Thoracic aorta (tissue), 2 donors: ENCODE data around the gene RALGAPA2. TPM values are rescaled to one million over a fixed set of nuclear protein-coding genes. Genes with fewer than 3 reads are reported as not detected.

Experiments used
- ATAC-seq: fragments of 150-250 bp; one replicate; pipeline ENCODE4 v1.8.0; 2017; ENCODE audit warnings: low read depth; ENCODE audit not compliant: insufficient number of reproducible peaks, low FRiP score
- DNase-seq: peaks from one replicate; pipeline ENCODE4 v3.0.0-alpha.2; 2020; ENCODE audit warnings: low spot score
- H3K27ac ChIP-seq, 2 donors: fragments of 200-600 bp; sonication (generic); 1 replicate in 1 of 2; 2 replicates in 1 of 2; pipeline ENCODE4 v1.5.1; 2016; ENCODE audit warnings: mild to moderate bottlenecking in 2 of 2, moderate library complexity in 2 of 2
- H3K27me3 ChIP-seq: fragments of 200-600 bp; sonication (generic); replicated peaks from 2 replicates; pipeline ENCODE4 v1.6.0; 2016; ENCODE audit warnings: mild to moderate bottlenecking; ENCODE audit not compliant: insufficient read depth
- H3K36me3 ChIP-seq: fragments of 200-600 bp; sonication (generic); one replicate; pipeline ENCODE4 v1.5.1; 2016
- H3K4me1 ChIP-seq, 2 donors: fragments of 200-600 bp; sonication (generic); 1 replicate in 1 of 2; 2 replicates in 1 of 2; pipeline versions ENCODE4 v1.5.1 to v1.6.0; 2016; ENCODE audit warnings: low read depth in 2 of 2, mild to moderate bottlenecking in 1 of 2; ENCODE audit not compliant: control insufficient read depth in 1 of 2
- H3K4me3 ChIP-seq: fragments of 200-600 bp; sonication (generic); 2 replicates; pipeline ENCODE4 v1.5.1; 2016; ENCODE audit warnings: mild to moderate bottlenecking
- H3K9me3 ChIP-seq: fragments of 200-600 bp; sonication (generic); 2 replicates; pipeline ENCODE4 v1.5.1; 2016
- total RNA-seq, 2 donors: library from RNA; depleted of rRNA; stranded (reverse); fragments of >200 nt; gene quantifications; one replicate each; pipeline versions ENCODE4 v1.1.0 to v1.2.3, GENCODE V29; 2016
- TF ChIP-seq, protein P1 (sequence below): fragments of 200-600 bp; sonication (generic); IDR thresholded peaks from one replicate; pipeline ENCODE4 v1.5.1; 2019; ENCODE audit warnings: antibody characterized with exemption

The RALGAPA2 gene
- total RNA-seq, 2 donors from 2014 or later = 20.3 to 48.3 TPM

DNA sequence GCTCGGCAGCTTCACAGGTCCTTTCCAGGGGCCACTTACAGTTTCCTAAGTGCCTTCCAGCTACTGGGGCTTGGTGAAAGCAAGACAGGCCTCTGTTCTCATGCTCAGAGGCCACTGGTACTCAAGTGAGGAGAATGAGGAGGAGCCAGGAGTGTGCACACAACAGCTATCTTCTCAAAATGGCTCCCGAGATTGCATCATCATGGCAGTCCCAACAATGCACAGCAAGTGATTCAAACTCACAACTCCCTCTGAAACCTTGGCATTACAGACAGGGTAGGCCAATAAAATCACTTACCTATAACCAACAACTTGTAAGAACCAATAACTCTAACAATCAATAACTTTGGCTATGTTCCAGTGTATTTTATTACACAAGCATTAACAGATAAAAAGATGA, 77.4 kb downstream of the RALGAPA2 start:
- no peaks in the 10 kb centered on the region for H3K9me3 ChIP-seq
- TF ChIP-seq, protein P1, sequence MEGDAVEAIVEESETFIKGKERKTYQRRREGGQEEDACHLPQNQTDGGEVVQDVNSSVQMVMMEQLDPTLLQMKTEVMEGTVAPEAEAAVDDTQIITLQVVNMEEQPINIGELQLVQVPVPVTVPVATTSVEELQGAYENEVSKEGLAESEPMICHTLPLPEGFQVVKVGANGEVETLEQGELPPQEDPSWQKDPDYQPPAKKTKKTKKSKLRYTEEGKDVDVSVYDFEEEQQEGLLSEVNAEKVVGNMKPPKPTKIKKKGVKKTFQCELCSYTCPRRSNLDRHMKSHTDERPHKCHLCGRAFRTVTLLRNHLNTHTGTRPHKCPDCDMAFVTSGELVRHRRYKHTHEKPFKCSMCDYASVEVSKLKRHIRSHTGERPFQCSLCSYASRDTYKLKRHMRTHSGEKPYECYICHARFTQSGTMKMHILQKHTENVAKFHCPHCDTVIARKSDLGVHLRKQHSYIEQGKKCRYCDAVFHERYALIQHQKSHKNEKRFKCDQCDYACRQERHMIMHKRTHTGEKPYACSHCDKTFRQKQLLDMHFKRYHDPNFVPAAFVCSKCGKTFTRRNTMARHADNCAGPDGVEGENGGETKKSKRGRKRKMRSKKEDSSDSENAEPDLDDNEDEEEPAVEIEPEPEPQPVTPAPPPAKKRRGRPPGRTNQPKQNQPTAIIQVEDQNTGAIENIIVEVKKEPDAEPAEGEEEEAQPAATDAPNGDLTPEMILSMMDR = no peak

DNA sequence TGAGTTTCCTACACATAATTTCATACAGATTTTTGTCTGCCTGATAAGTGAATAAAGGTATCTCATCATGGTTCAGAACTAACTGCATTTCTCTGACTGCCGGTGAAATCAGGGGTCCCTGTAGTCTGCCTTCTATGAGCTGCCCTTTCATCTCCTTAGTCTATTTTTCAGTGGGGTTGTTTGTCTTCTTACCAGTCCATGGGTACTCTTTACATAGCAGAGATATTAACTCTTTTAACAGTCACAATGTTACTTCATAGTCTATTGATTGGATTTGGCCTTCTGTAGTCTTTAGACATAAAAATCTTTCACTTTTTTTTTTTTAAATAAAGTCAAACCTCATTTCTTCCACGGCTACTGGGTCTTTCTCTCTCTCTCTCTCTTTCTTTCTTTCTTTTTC, 79.8 kb downstream of the RALGAPA2 start:
- H3K27ac ChIP-seq = no peak overlapping the region

More for the DNA sequence above, 77.4 kb downstream of the RALGAPA2 start:
- Histone ChIP-seq H3K27me3 (no peaks in the 10 kb centered on the region), H3K4me3 (no peak overlapping the region), H3K27ac (no peak overlapping the region), H3K36me3 (peaks cover 7% of the 10 kb centered on the region), H3K4me1 (no peaks in the 10 kb centered on the region)
- ATAC-seq (no peak), DNase-seq (no peak)

DNA sequence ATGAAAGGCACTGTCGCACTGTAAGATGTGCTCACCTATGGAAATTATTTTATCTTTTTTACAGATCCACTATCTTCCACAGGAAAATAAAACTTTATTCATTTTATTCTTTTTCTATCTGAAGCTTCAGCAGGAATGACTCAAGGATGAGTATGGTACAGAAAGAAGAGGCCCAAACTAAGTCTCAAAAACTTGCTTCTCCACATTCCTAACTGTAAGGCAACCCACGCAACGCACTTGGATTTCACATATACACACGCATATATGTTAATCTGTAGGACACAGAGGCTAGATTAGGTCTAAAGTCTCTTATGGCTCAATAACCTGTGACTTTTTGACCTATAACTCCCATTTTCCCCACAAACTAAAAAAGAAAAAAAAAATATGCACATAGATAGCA, 81.9 kb downstream of the RALGAPA2 start:
- H3K4me3 ChIP-seq = no peak overlapping the region
- no peaks in the 10 kb centered on the region for H3K4me1 ChIP-seq
- DNase-seq (no peak), ATAC-seq (no peak)
- H3K36me3 ChIP-seq = peaks cover 14% of the 10 kb centered on the region
- TF ChIP-seq, protein P1 = no peak
- H3K27me3 ChIP-seq = no peaks in the 10 kb centered on the region
- H3K27ac ChIP-seq = no peak overlapping the region
- H3K9me3 ChIP-seq = no peaks in the 10 kb centered on the region

More for the DNA sequence above, 79.8 kb downstream of the RALGAPA2 start:
- H3K4me1 ChIP-seq = no peaks in the 10 kb centered on the region
- no peak for DNase-seq
- H3K27me3 ChIP-seq = no peaks in the 10 kb centered on the region
- ATAC-seq = no peak
- no peak overlapping the region for H3K4me3 ChIP-seq
- H3K36me3 ChIP-seq = peaks cover 14% of the 10 kb centered on the region
- TF ChIP-seq, protein P1 = no peak
- H3K9me3 ChIP-seq = no peaks in the 10 kb centered on the region

DNA sequence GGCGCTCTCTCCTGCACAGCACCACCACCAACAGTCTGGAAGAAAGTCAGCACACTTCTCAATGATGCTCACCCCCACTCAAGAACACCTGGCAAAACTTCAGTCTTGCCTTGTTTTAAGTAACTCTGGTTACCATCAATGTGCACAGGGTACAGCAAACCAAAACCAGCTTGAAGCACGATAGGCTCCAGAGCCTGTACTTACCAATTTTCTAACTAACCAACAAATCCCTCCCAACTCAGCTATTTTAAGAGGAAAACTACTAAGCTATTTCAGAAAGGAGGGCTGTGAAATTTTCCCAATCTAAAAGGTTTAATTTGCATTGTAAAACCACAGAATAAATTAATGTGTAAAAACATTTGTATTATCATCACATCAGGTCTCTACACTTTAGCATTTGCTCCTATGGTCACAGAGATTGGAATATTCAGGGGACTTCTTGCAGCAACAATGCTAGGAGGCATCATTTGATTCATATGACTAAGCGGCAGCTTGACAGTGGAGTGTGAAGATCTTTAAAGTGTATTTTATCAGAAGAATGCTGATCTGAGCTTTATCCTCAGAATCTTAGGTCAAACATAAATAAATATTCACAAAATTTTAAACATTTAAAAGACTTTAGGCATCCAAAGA, 82.8 kb downstream of the RALGAPA2 start:
- Histone ChIP-seq H3K9me3 (no peaks in the 10 kb centered on the region), H3K27ac (no peak overlapping the region), H3K4me3 (no peak overlapping the region), H3K27me3 (no peaks in the 10 kb centered on the region), H3K4me1 (no peaks in the 10 kb centered on the region), H3K36me3 (peaks cover 11% of the 10 kb centered on the region)
- DNase-seq = no peak
- ATAC-seq = no peak
- TF ChIP-seq, protein P1 = no peak

DNA sequence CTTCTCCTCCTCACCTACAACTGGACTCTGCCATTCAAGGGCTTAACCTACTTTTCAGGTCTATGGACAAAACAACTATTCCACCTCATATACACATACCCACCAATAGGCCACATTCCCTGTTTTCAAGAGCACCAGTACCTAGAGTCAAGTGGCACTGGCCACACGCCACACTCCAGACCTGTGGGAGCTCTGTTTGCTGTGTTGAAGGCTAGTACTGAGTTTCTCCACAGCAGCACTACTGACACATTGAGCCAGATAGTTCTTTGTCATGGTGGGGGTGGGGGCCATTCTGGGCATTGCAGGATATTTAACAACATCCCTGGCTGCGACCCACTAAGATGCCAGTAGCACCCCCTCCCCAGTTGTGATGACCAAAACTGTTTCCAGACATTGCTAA, 84.1 kb downstream of the RALGAPA2 start:
- TF ChIP-seq, protein P1 = no peak
- H3K27ac ChIP-seq = no peak overlapping the region
- ATAC-seq (no peak), DNase-seq (no peak)
- H3K4me1 ChIP-seq = no peaks in the 10 kb centered on the region
- peaks cover 11% of the 10 kb centered on the region for H3K36me3 ChIP-seq
- H3K4me3 ChIP-seq = no peak overlapping the region
- no peaks in the 10 kb centered on the region for H3K9me3 ChIP-seq
- no peaks in the 10 kb centered on the region for H3K27me3 ChIP-seq
